GM23248 (cell line): ENCODE data around the gene COL4A4. TPM values are rescaled to one million over a fixed set of nuclear protein-coding genes. Genes with fewer than 3 reads are reported as not detected.

Source experiments
- DNase-seq: peaks from one replicate; pipeline ENCODE4 v3.0.0-alpha.2; 2015
- H2AFZ ChIP-seq: fragments of 200-600 bp; sonication (generic); 2 replicates; pipeline ENCODE4 v1.6.1; 2016; ENCODE audit warnings: antibody characterized with exemption
- H3F3A ChIP-seq: fragments of 200-600 bp; sonication (generic); 2 replicates; pipeline ENCODE4 v1.6.1; 2016; ENCODE audit warnings: mild to moderate bottlenecking, antibody characterized with exemption, mixed run types; ENCODE audit not compliant: insufficient read depth
- H3K27ac ChIP-seq: fragments of 200-600 bp; sonication (generic); 2 replicates; pipeline ENCODE4 v1.5.1; 2016; ENCODE audit warnings: mild to moderate bottlenecking
- H3K27me3 ChIP-seq: fragments of 200-600 bp; sonication (generic); replicated peaks from 2 replicates; pipeline ENCODE4 v1.6.1; 2016; ENCODE audit warnings: mild to moderate bottlenecking; ENCODE audit not compliant: insufficient read depth
- H3K36me3 ChIP-seq: fragments of 200-600 bp; sonication (generic); 2 replicates; pipeline ENCODE4 v1.6.1; 2016; ENCODE audit warnings: low read depth, mild to moderate bottlenecking
- H3K4me1 ChIP-seq: fragments of 200-600 bp; sonication (generic); 2 replicates; pipeline ENCODE4 v1.6.1; 2016; ENCODE audit warnings: mild to moderate bottlenecking; ENCODE audit not compliant: insufficient read depth
- H3K4me2 ChIP-seq: fragments of 200-600 bp; sonication (generic); one replicate; pipeline ENCODE4 v1.6.1; 2016; ENCODE audit warnings: mild to moderate bottlenecking; ENCODE audit not compliant: unreplicated experiment
- H3K4me3 ChIP-seq: fragments of 200-600 bp; sonication (generic); 2 replicates; pipeline ENCODE4 v1.5.1; 2016; ENCODE audit warnings: mild to moderate bottlenecking
- H3K79me2 ChIP-seq: fragments of 200-600 bp; sonication (generic); 2 replicates; pipeline ENCODE4 v1.6.1; 2016; ENCODE audit warnings: mild to moderate bottlenecking; ENCODE audit not compliant: insufficient read depth
- H3K9ac ChIP-seq: fragments of 200-600 bp; sonication (generic); 2 replicates; pipeline ENCODE4 v1.6.1; 2016; ENCODE audit warnings: mild to moderate bottlenecking
- H3K9me2 ChIP-seq: fragments of 200-600 bp; sonication (generic); 2 replicates; pipeline ENCODE4 v1.6.1; 2016; ENCODE audit warnings: mixed run types, mild to moderate bottlenecking, moderate library complexity; ENCODE audit not compliant: insufficient read depth
- H3K9me3 ChIP-seq: fragments of 200-600 bp; sonication (generic); one replicate; pipeline ENCODE4 v1.6.1; 2017; ENCODE audit warnings: low read depth
- H4K20me1 ChIP-seq: fragments of 200-600 bp; sonication (generic); 2 replicates; pipeline ENCODE4 v1.6.0; 2016; ENCODE audit not compliant: insufficient read depth
- EZH2 ChIP-seq: fragments of 200-600 bp; sonication (generic); IDR thresholded peaks from 2 replicates; pipeline ENCODE4 v1.6.1; 2018; ENCODE audit warnings: antibody characterized with exemption, mild to moderate bottlenecking; ENCODE audit not compliant: insufficient read depth, poor library complexity, severe bottlenecking
- EZH2phosphoT487 ChIP-seq: fragments of 200-600 bp; sonication (generic); IDR thresholded peaks from 2 replicates; pipeline ENCODE4 v1.6.1; 2018; ENCODE audit warnings: antibody characterized with exemption, moderate library complexity, mild to moderate bottlenecking, low read depth; ENCODE audit not compliant: insufficient read depth
- WGBS, 2 experiments: methylation state at CpG; one replicate each; pipeline ENCODE4 v1.1.6; 2015 to 2017; ENCODE audit warnings: low lambda C conversion rate in 2 of 2, low coverage in 1 of 2; ENCODE audit errors: missing lambda C conversion rate in 2 of 2; 5-methylcytosine and 5-hydroxymethylcytosine counted together
- in situ Hi-C: fragments of 300-500 bp; cut with MboI; formaldehyde crosslinking; loops from 2 replicates; pipeline ENCODE4 v1.15.0; 2020
- polyA plus RNA-seq: library from polyadenylated mRNA; unstranded; fragments of >200 nt; fragmentation: Nextera tagmentation; extraction: Ambion mirVana; gene quantifications from 2 replicates; pipeline ENCODE4 v1.2.1, GENCODE V29; 2016
- total RNA-seq: library from RNA; depleted of rRNA; stranded (reverse); fragments of >200 nt; shearing (Covaris generic); gene quantifications from 2 replicates; pipeline ENCODE4 v1.2.3, GENCODE V29; 2014

The COL4A4 gene
- total and polyA plus RNA-seq, 2 experiments from 2014 or later, result 0.36 to 0.76 TPM

- no peak for TF ChIP-seq EZH2phosphoT487
- no peak for TF ChIP-seq EZH2
Observed at GRCh38 chr2:226978300-226978699, 185.7 kb downstream of the COL4A4 start.

DNA sequence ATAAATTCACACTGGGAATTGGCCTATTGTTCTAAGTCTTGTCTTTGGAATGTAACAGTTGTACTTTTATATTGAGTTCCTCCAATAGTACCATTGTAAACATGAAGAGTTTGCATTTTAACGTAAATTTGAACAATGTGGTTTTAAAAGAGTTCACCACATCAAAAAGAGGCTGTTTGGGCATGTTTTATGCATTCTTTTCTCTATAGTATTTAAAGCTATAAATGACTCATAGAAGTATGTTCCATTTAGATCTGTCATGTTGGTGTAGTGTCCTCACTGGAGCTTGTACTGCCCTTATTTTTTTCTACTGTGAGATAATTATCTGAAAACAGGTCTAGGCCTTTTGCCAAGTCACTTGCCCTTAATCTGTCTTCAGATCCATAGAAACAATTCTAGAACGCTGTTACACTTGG, 186.2 kb downstream of the COL4A4 start:
- Histone ChIP-seq H3K4me3 (no peak overlapping the region), H3K27me3 (no peaks in the 10 kb centered on the region), H3K27ac (no peak overlapping the region), H2AFZ (no peak overlapping the region), H3K79me2 (no peaks in the 10 kb centered on the region), H3K36me3 (no peaks in the 10 kb centered on the region), H4K20me1 (no peaks in the 10 kb centered on the region), H3K9ac (no peak overlapping the region), H3K9me2 (no peaks in the 10 kb centered on the region), H3K4me2 (no peak overlapping the region), H3F3A (peaks cover 4% of the 10 kb centered on the region; the same call in 1 of the 2 replicates), H3K9me3 (no peaks in the 10 kb centered on the region), H3K4me1 (peaks cover 9% of the 10 kb centered on the region)
- peak; percentile 64 for DNase-seq
- in situ Hi-C loops, result loop anchor here (5.0 to 25.0 kb wide), 2 partner anchors 165 to 1090 kb away; no protein-coding TSS in a partner anchor
- 7 to 9% methylated on average over 2 of the region's 2 CpGs for WGBS, 2 experiments
- TF ChIP-seq EZH2, result no peak
- peak; percentile 72; the same call in 1 of the 2 replicates for TF ChIP-seq EZH2phosphoT487

More at GRCh38 chr2:226978300-226978699, 185.7 kb downstream of the COL4A4 start:
- whole genome bisulfite sequencing, 2 experiments, result 85% methylated on average over 7 of the region's 7 CpGs
- Histone ChIP-seq H3K9me3 (no peaks in the 10 kb centered on the region), H3K36me3 (no peaks in the 10 kb centered on the region), H2AFZ (no peak overlapping the region), H3F3A (peaks cover 4% of the 10 kb centered on the region; the same call in 1 of the 2 replicates), H3K79me2 (no peaks in the 10 kb centered on the region), H3K27ac (no peak overlapping the region), H3K27me3 (no peaks in the 10 kb centered on the region), H4K20me1 (no peaks in the 10 kb centered on the region), H3K9ac (no peak overlapping the region), H3K4me3 (no peak overlapping the region), H3K4me1 (peaks cover 9% of the 10 kb centered on the region), H3K9me2 (no peaks in the 10 kb centered on the region), H3K4me2 (no peak overlapping the region)
- no peak for DNase-seq
- in situ Hi-C loops, result loop anchor here (5.0 to 25.0 kb wide), 2 partner anchors 166 to 1091 kb away; no protein-coding TSS in a partner anchor

DNA sequence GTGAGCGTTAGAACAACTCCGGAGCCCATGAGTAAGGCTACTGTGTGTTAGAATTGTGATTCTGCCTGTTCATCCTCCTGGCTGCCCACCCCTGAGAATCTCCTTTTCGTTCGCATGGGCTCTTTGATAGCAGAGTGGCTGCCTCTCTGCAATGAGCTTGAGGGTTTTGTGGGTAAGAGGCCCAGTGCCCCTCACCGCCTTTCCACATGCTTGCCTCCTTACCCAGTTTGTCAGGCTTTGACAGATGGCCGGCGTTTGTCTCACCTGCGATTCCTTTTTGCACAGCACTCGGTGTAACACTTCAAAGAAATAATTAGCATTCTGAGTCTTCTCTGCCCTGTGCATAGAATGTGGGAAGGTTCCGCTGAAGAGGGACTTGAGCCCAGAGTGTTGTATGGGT, 190.2 kb downstream of the COL4A4 start:
- Histone ChIP-seq H3K4me2 (no peak overlapping the region), H3K27ac (no peak overlapping the region), H3K9me3 (no peaks in the 10 kb centered on the region), H2AFZ (no peak overlapping the region), H3K4me1 (peaks cover 31% of the 10 kb centered on the region), H3K79me2 (no peaks in the 10 kb centered on the region), H3K9ac (no peak overlapping the region), H3K4me3 (no peak overlapping the region), H4K20me1 (no peaks in the 10 kb centered on the region), H3K9me2 (no peaks in the 10 kb centered on the region), H3F3A (peaks cover 17% of the 10 kb centered on the region), H3K36me3 (no peaks in the 10 kb centered on the region), H3K27me3 (no peaks in the 10 kb centered on the region)
- TF ChIP-seq EZH2 (no peak), EZH2phosphoT487 (no peak)
- in situ Hi-C loops, result no loop called here
- no peak for DNase-seq
- WGBS, 2 experiments, result 95 to 97% methylated on average over 10 of the region's 10 CpGs

DNA sequence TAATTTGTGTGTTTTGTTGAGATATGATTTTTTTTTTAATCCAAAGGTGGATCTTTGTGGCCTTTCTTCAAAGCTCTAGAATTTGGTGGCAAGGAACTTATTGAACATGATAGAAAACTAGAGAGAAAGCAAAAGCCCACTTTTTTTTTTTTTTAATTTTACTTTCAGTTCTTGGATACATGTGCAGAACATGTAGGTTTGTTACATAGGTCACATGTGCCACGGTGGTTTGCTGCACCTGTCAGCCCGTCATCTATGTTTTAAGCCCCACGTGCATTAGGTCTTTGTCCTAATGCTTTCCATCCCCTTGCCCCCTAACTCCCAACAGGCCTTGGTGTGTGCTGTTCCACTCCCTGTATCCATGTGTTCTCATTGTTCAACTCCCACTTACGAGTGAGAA, 192.2 kb downstream of the COL4A4 start:
- Histone ChIP-seq H3K36me3 (no peaks in the 10 kb centered on the region), H4K20me1 (no peaks in the 10 kb centered on the region), H3K27ac (no peak overlapping the region), H3K4me1 (peaks cover 24% of the 10 kb centered on the region), H3K79me2 (no peaks in the 10 kb centered on the region), H3K9me2 (no peaks in the 10 kb centered on the region), H3K9me3 (no peaks in the 10 kb centered on the region), H3K4me3 (no peak overlapping the region), H3K9ac (no peak overlapping the region), H3K27me3 (no peaks in the 10 kb centered on the region), H2AFZ (no peak overlapping the region), H3K4me2 (no peak overlapping the region), H3F3A (peaks cover 19% of the 10 kb centered on the region)
- 89 to 90% methylated on average over 4 of the region's 4 CpGs for WGBS, 2 experiments
- in situ Hi-C loops, result no loop called here
- TF ChIP-seq EZH2, result no peak
- TF ChIP-seq EZH2phosphoT487, result no peak
- no peak for DNase-seq
